ENCODE results near the gene GNAL.

- no peak for TF ChIP-seq POLR2A (IDR thresholded peaks at IDR 0.05; ENCODE audit: low read depth, low read length)
- no peak for TF ChIP-seq CTCF (conservative IDR thresholded peaks at IDR 0.05; ENCODE audit: low read depth, low read length)
- no peak for TF ChIP-seq RFX5 (IDR thresholded peaks at IDR 0.05; ENCODE audit: low read depth, low read length)
- no peak for TF ChIP-seq RAD21 (IDR thresholded peaks at IDR 0.05; ENCODE audit: low read length)
- TF ChIP-seq FOS (IDR thresholded peaks at IDR 0.05; ENCODE audit: low read depth, low read length): no peak
These were observed 15.5 kb upstream of the GNAL start for GRCh38 chr18:11673560-11673959.
